ENCODE measurements around the gene LCE3B. TPM values are rescaled to one million over a fixed set of nuclear protein-coding genes. Genes with fewer than 3 reads are reported as not detected.

Gene LCE3B
- total and polyA plus RNA-seq, 12 donors: not detected

DNA sequence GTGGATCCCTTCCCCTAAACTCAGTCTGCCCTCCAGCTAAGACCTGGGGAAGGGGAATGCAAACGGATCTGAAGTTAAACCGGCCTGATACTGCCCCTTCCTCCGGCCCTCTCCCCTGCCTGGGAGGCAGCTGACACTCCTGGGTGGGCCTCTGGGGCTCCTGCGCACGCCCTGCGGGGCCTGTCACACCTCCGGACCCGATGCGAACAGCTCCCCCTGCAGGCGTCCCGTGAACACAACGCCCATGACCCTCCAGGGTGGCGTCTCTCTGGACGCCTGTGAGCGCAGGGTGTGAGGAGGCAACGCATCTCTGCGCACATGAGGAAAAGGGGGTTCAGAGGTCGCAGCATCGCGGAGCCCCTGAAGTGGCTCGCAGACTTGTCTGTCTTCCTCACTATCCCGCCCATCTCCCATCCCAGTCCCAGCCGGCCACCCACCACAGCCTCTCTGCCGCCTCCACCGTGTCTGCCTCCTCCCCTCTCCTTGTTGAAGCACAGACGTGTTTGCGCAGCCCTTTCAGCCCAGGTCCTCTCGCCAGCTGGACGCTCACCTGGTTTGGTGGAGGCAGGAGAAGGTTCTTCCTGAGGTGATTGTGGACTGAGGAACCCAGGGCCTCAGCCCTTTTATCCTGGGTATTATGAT is 9.7 kb downstream of the LCE3B start:
- TF ChIP-seq POLR2A (IDR thresholded peaks at IDR 0.05): no peak
- no peak for TF ChIP-seq CTCF (IDR thresholded peaks at IDR 0.05)
- H3K36me3 ChIP-seq (replicated peaks in 1 of 2): no peaks in the 10 kb centered on the region
- 26 to 35% (median 32%) methylated on average over 16 to 29 of the region's 29 CpGs for WGBS, 4 donors
- no peak overlapping the region for H3K4me3 ChIP-seq
- H3K9me3 ChIP-seq (replicated peaks in 1 of 3): no peaks in the 10 kb centered on the region
- DNase-seq: no peak
- no peaks in the 10 kb centered on the region for H3K27me3 ChIP-seq
- H3K27ac ChIP-seq: no peak overlapping the region
- intact Hi-C loops (cut with DNase I): no loop called here
- no peaks in the 10 kb centered on the region for H3K4me1 ChIP-seq (replicated peaks in 1 of 2)

GRCh38 chr1:152626744-152627143 is 13.1 kb downstream of the LCE3B start:
- TF ChIP-seq POLR2A (IDR thresholded peaks at IDR 0.05) (no peak), CTCF (IDR thresholded peaks at IDR 0.05) (no peak)
- Histone ChIP-seq H3K9me3 (replicated peaks in 1 of 3) (no peaks in the 10 kb centered on the region), H3K27me3 (no peaks in the 10 kb centered on the region), H3K27ac (no peak overlapping the region), H3K36me3 (replicated peaks in 1 of 2) (no peaks in the 10 kb centered on the region), H3K4me1 (replicated peaks in 1 of 2) (no peaks in the 10 kb centered on the region), H3K4me3 (no peak overlapping the region)
- intact Hi-C loops (cut with DNase I): no loop called here
- no peak for DNase-seq
- WGBS, 4 donors: 60 to 75% (median 67%) methylated on average over 1 of the region's 1 CpG

GRCh38 chr1:152630596-152630995 is 17.0 kb downstream of the LCE3B start:
- no peak for TF ChIP-seq CTCF (IDR thresholded peaks at IDR 0.05)
- no peak for TF ChIP-seq POLR2A (IDR thresholded peaks at IDR 0.05)
- no peak overlapping the region for H3K4me3 ChIP-seq
- no peak for DNase-seq
- no peaks in the 10 kb centered on the region for H3K27me3 ChIP-seq
- H3K4me1 ChIP-seq (replicated peaks in 1 of 2): no peaks in the 10 kb centered on the region
- no peaks in the 10 kb centered on the region for H3K36me3 ChIP-seq (replicated peaks in 1 of 2)
- intact Hi-C loops (cut with DNase I): no loop called here
- H3K9me3 ChIP-seq (replicated peaks in 1 of 3): no peaks in the 10 kb centered on the region
- H3K27ac ChIP-seq: no peak overlapping the region
- 80 to 92% (median 88%) methylated on average over 3 of the region's 3 CpGs for WGBS, 4 donors

DNA sequence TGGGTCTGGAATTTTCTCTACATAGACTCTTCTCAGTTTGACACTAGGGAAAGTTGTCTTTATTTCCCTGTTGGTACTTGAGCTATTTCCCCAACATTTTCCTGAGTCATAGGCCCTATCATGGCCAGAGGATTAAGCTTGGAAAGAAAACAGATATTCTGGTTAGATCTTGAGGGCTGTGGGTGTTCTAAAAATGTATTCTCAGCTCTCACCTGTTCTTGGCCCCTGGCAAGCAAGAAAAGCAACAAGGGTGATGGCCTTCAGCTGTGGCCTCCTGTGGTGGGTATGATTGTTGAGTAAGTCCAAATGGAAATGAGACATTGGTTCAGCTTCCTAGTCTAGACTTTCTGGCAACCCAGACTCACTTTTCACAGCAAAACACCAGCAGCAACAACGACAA is 26.7 kb downstream of the LCE3B start:
- intact Hi-C loops (cut with DNase I): no loop called here
- H3K9me3 ChIP-seq (replicated peaks in 1 of 3): no peaks in the 10 kb centered on the region
- TF ChIP-seq CTCF (IDR thresholded peaks at IDR 0.05) (no peak), POLR2A (IDR thresholded peaks at IDR 0.05) (no peak)
- no peaks in the 10 kb centered on the region for H3K27me3 ChIP-seq
- no peaks in the 10 kb centered on the region for H3K4me1 ChIP-seq (replicated peaks in 1 of 2)
- H3K4me3 ChIP-seq: no peak overlapping the region
- no peak for DNase-seq
- no peak overlapping the region for H3K27ac ChIP-seq
- 55 to 83% (median 77%) methylated on average over 1 of the region's 1 CpG for WGBS, 4 donors
- H3K36me3 ChIP-seq (replicated peaks in 1 of 2): no peaks in the 10 kb centered on the region
